IMR-90 (cell line): Measurements from ENCODE around the gene HGF. TPM values are rescaled to one million over a fixed set of nuclear protein-coding genes. Genes with fewer than 3 reads are reported as not detected.

Experiments
- ATAC-seq: fragments of 200-7000 bp; cut with Tn5 transposase; 2 replicates; pipeline ENCODE4 v1.9.1; 2020; ENCODE audit warnings: low read depth, mild to moderate bottlenecking, moderate library complexity
- BruUV-seq: library from RNA; stranded (reverse); fragments of 400-500 nt; replicated peaks from 2 replicates; lab custom pipeline; 2021; lab: Mats Ljungman, UMichigan
- CTCF ChIA-PET: fragments of 300-600 bp; formaldehyde crosslinking; extraction: SDS; loops from one replicate; lab custom pipeline; 2021; ENCODE audit warnings: antibody characterized with exemption; lab: Yijun Ruan, JAX
- POLR2A ChIA-PET: fragments of 300-600 bp; sonication (Branson Sonifier 250); formaldehyde crosslinking; loops from one replicate; lab custom pipeline; 2022; ENCODE audit warnings: antibody characterized with exemption; ENCODE audit not compliant: unreplicated experiment; lab: Charles Lee
- DNase-seq: peaks from one replicate; pipeline ENCODE4 v3.0.0; 2013
- H2AFZ ChIP-seq: replicated peaks from 2 replicates; pipeline ENCODE3; 2013; ENCODE audit warnings: low read length, mild to moderate bottlenecking; ENCODE audit not compliant: poor library complexity
- H2AK5ac ChIP-seq: 2 replicates; pipeline ENCODE4 v1.6.1; 2013; ENCODE audit warnings: low read depth, low read length, inconsistent platforms
- H2AK9ac ChIP-seq: replicated peaks from 2 replicates; pipeline ENCODE3; 2013; ENCODE audit warnings: mild to moderate bottlenecking, low read depth, low read length, moderate library complexity; ENCODE audit not compliant: poor library complexity
- H2BK120ac ChIP-seq: 2 replicates; pipeline ENCODE4 v1.6.1; 2013; ENCODE audit warnings: low read depth, low read length, inconsistent platforms
- H2BK15ac ChIP-seq: 3 replicates; pipeline ENCODE4 v1.6.1; 2013; ENCODE audit warnings: low read depth, low read length, inconsistent platforms
- H2BK20ac ChIP-seq: 2 replicates; pipeline ENCODE4 v1.6.1; 2013; ENCODE audit warnings: low read depth, mild to moderate bottlenecking, inconsistent platforms, low read length, moderate library complexity
- H2BK5ac ChIP-seq: 2 replicates; pipeline ENCODE4 v1.6.1; 2013; ENCODE audit warnings: mild to moderate bottlenecking, low read depth, low read length, inconsistent platforms; ENCODE audit not compliant: poor library complexity, severe bottlenecking
- H3K14ac ChIP-seq: replicated peaks from 2 replicates; pipeline ENCODE4 v1.6.1; 2013; ENCODE audit warnings: low read depth, low read length, inconsistent platforms
- H3K18ac ChIP-seq: 2 replicates; pipeline ENCODE4 v1.6.1; 2013; ENCODE audit warnings: low read depth, low read length, control low read depth
- H3K23ac ChIP-seq: 2 replicates; pipeline ENCODE4 v1.6.1; 2013; ENCODE audit warnings: low read depth, low read length, inconsistent platforms
- H3K27ac ChIP-seq: 2 replicates; pipeline ENCODE4 v1.5.1; 2013; ENCODE audit warnings: mild to moderate bottlenecking, control low read depth, low read length; ENCODE audit not compliant: insufficient read depth
- H3K27me3 ChIP-seq: 2 replicates; pipeline ENCODE4 v1.6.1; 2013; ENCODE audit warnings: low read length; ENCODE audit not compliant: control insufficient read depth, insufficient read depth
- H3K36me3 ChIP-seq: 2 replicates; pipeline ENCODE4 v1.6.1; 2013; ENCODE audit warnings: low read length, mixed read lengths; ENCODE audit not compliant: control insufficient read depth, insufficient read depth
- H3K4ac ChIP-seq: 2 replicates; pipeline ENCODE4 v1.6.1; 2013; ENCODE audit warnings: low read depth, low read length, inconsistent platforms
- H3K4me1 ChIP-seq: 2 replicates; pipeline ENCODE4 v1.6.1; 2013; ENCODE audit warnings: low read length, mixed read lengths; ENCODE audit not compliant: control insufficient read depth, insufficient read depth
- H3K4me2 ChIP-seq: 2 replicates; pipeline ENCODE4 v1.6.1; 2013; ENCODE audit warnings: low read depth, mild to moderate bottlenecking, control low read depth, low read length, moderate library complexity
- H3K4me3 ChIP-seq: 2 replicates; pipeline ENCODE4 v1.5.1; 2013; ENCODE audit warnings: low read depth, mild to moderate bottlenecking, control low read depth, low read length, moderate library complexity; ENCODE audit not compliant: insufficient read depth
- H3K56ac ChIP-seq: 2 replicates; pipeline ENCODE4 v1.6.1; 2013; ENCODE audit warnings: low read length, inconsistent platforms; ENCODE audit not compliant: insufficient read depth; ENCODE audit errors: extremely low read depth
- H3K79me1 ChIP-seq, 2 experiments: 2 replicates each; pipeline ENCODE4 v1.6.1; 2013; ENCODE audit warnings: low read length in 2 of 2, inconsistent platforms in 1 of 2, low read depth in 1 of 2
- H3K9ac ChIP-seq: 2 replicates; pipeline ENCODE4 v1.6.1; 2013; ENCODE audit warnings: low read depth, low read length, control low read depth
- H3K9me1 ChIP-seq: 2 replicates; pipeline ENCODE4 v1.6.1; 2013; ENCODE audit warnings: low read length, inconsistent platforms; ENCODE audit not compliant: insufficient read depth
- H3K9me3 ChIP-seq: 2 replicates; pipeline ENCODE4 v1.6.1; 2013; ENCODE audit warnings: low read length; ENCODE audit not compliant: control insufficient read depth, insufficient read depth
- H4K20me1 ChIP-seq: 2 replicates; pipeline ENCODE4 v1.6.1; 2013; ENCODE audit warnings: low read length, inconsistent platforms; ENCODE audit not compliant: insufficient read depth
- H4K5ac ChIP-seq: 2 replicates; pipeline ENCODE4 v1.6.1; 2013; ENCODE audit warnings: mild to moderate bottlenecking, low read depth, low read length, control low read depth
- H4K8ac ChIP-seq, 2 experiments: 2 replicates each; pipeline ENCODE4 v1.6.1; 2013; ENCODE audit warnings: low read depth in 2 of 2, low read length in 2 of 2, control low read depth in 1 of 2, inconsistent platforms in 1 of 2
- H4K91ac ChIP-seq: 2 replicates; pipeline ENCODE4 v1.6.1; 2013; ENCODE audit warnings: low read depth, low read length, inconsistent platforms; ENCODE audit not compliant: insufficient read depth
- BHLHE40 ChIP-seq: fragments of 150-350 bp; IDR thresholded peaks from 2 replicates; pipeline ENCODE4 v1.6.1; 2016; ENCODE audit warnings: mild to moderate bottlenecking, low read depth, low read length
- CHD1 ChIP-seq: IDR thresholded peaks from 2 replicates; pipeline ENCODE4 v1.6.1; 2012; ENCODE audit warnings: low read depth, low read length, improper control_type of control experiment
- FOS ChIP-seq: fragments of 150-350 bp; IDR thresholded peaks from 2 replicates; pipeline ENCODE4 v1.6.1; 2016; ENCODE audit warnings: low read depth, low read length
- NFE2L2 ChIP-seq: fragments of 150-350 bp; IDR thresholded peaks from 2 replicates; pipeline ENCODE4 v1.6.1; 2016; ENCODE audit warnings: low read depth, mild to moderate bottlenecking, low read length
- SMC3 ChIP-seq: fragments of 150-350 bp; IDR thresholded peaks from 2 replicates; pipeline ENCODE4 v1.6.1; 2016; ENCODE audit warnings: low read depth, mild to moderate bottlenecking, antibody characterized with exemption, low read length, moderate library complexity
- dilution Hi-C: fragments of 300-500 bp; cut with HindIII; formaldehyde crosslinking; loops from one replicate; pipeline ENCODE4 v1.14.3; 2018; ENCODE audit warnings: low sequenced_read_pairs; ENCODE audit not compliant: unreplicated experiment
- in situ Hi-C: fragments of 300-500 bp; cut with MboI; formaldehyde crosslinking; loops from 3 replicates; pipeline ENCODE4 v1.14.3; 2019; ENCODE audit warnings: low sequenced_read_pairs, inconsistent platforms, mixed read lengths
- intact Hi-C: fragments of 100-400 bp; cut with micrococcal nuclease; formaldehyde crosslinking; loops from 2 replicates; pipeline ENCODE4 v1.10.0; 2022
- polyA plus RNA-seq, 3 experiments: library from polyadenylated mRNA; depleted of rRNA; stranded (reverse); fragments of >200 nt; gene quantifications; 2 replicates each; pipeline ENCODE4 v1.2.3, GENCODE V29; 2012; ENCODE audit warnings: low replicate concordance in 1 of 3
- total RNA-seq: library from RNA; depleted of rRNA; stranded (reverse); fragments of >200 nt; gene quantifications from 2 replicates; pipeline ENCODE4 v1.2.3, GENCODE V29; 2012
- TF ChIP-seq, protein P1 (sequence below): conservative IDR thresholded peaks from 2 replicates; pipeline ENCODE4 v1.5.1; 2012; ENCODE audit warnings: mild to moderate bottlenecking, low read depth, low read length, improper control_type of control experiment
- TF ChIP-seq, protein P2 (sequence below): fragments of 150-350 bp; IDR thresholded peaks from 2 replicates; pipeline ENCODE4 v1.6.1; 2017; ENCODE audit warnings: mild to moderate bottlenecking, antibody characterized with exemption, low read length, low read depth
- TF ChIP-seq, protein P3 (sequence below): fragments of 150-350 bp; IDR thresholded peaks from 2 replicates; pipeline ENCODE4 v1.6.1; 2016; ENCODE audit warnings: low read depth, mild to moderate bottlenecking, low read length, moderate library complexity, borderline replicate concordance

HGF gene
- total and polyA plus RNA-seq, 2 of the 4 experiments (the other 2 are of a cell fraction): 16.8 to 50.9 TPM

DNA sequence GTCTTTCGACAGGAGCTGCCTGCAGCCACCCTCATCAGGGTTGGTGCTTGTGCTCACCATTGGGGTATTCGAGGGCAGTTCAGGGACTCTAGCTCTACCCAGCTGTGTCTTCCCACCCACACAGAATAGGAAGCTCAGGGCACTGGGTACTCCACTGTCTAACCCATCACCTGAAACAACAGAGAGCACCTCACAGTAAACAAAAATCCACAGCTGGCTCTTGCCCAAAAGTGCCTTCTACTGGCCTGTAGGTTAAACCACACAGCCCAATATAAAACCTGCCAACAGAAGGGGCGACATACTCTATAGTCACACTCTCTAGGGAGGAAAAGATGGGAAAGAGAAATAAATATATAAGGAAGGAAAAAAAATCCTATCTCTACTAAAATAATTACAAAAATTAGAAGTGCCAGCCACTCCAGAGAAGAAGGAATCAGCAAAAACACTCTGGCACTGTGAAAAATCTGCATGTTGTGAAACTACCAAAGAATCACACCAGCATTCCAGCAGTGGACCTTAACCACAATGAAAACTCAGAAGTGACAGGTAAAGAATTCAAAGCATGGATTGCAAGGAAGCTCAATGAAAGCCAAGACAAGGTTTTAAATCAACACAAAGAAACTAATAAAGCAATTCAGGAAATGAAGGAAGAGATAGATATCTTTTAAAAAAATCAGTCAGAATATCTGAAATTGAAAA lies 110.0 kb downstream of the HGF start (continued):
- TF ChIP-seq SMC3: no peak

DNA sequence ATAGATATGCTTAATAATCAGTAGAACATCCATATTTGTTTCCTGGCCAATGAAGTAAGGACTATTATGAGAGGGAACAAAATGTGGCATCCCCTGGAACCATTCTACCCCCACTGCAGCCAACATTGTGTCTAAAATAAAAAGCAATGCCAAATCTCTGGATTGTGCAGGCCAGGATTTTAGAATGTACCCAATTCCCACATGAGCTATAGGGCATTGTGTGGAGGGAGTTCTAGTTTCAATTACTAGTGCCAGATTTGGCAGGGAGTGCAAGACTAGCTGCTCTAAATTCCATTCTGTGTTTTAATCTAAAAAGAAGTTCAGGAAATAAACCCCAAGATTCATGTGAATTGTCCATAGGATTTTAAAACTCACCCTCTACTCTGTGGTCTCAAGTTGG lies 112.3 kb downstream of the HGF start:
- BruUV-seq: no TSS peak
- Histone ChIP-seq H2AFZ (no peak overlapping the region), H3K27ac (peak overlapping the region; percentile 6; the same call in 1 of the 2 replicates)

More for the DNA sequence above, 112.3 kb downstream of the HGF start:
- H3K23ac ChIP-seq: no peak overlapping the region
- H3K9me1 ChIP-seq: no peaks in the 10 kb centered on the region
- DNase-seq (no peak), ATAC-seq (peak; percentile 35)
- H3K4me3 ChIP-seq: no peak overlapping the region
- CTCF ChIA-PET: interaction anchor here (0.6 kb wide), 1 partner anchor 107 kb away, joined by 5 read pairs; no protein-coding TSS in a partner anchor
- peak overlapping the region in 1 of 2 experiments; percentile 60; a peak in 1 of 4 replicates for H4K8ac ChIP-seq
- H3K4me1 ChIP-seq: peaks cover 3% of the 10 kb centered on the region; the same call in 1 of the 2 replicates
- no peak overlapping the region for H2AK9ac ChIP-seq
- H3K9ac ChIP-seq: no peak overlapping the region
- peaks cover 10% of the 10 kb centered on the region for H3K9me3 ChIP-seq
- H4K91ac ChIP-seq: no peak overlapping the region
- peak overlapping the region; percentile 2; the same call in 1 of the 2 replicates for H3K4ac ChIP-seq
- no peaks in the 10 kb centered on the region for H4K20me1 ChIP-seq
- in situ Hi-C loops: no loop called here
- no peak overlapping the region for H2BK5ac ChIP-seq
- peak overlapping the region; percentile 70; the same call in 1 of the 2 replicates for H3K18ac ChIP-seq
- no peak overlapping the region for H3K14ac ChIP-seq
- TF ChIP-seq CHD1: no peak
- TF ChIP-seq BHLHE40: no peak
- TF ChIP-seq, protein P1, sequence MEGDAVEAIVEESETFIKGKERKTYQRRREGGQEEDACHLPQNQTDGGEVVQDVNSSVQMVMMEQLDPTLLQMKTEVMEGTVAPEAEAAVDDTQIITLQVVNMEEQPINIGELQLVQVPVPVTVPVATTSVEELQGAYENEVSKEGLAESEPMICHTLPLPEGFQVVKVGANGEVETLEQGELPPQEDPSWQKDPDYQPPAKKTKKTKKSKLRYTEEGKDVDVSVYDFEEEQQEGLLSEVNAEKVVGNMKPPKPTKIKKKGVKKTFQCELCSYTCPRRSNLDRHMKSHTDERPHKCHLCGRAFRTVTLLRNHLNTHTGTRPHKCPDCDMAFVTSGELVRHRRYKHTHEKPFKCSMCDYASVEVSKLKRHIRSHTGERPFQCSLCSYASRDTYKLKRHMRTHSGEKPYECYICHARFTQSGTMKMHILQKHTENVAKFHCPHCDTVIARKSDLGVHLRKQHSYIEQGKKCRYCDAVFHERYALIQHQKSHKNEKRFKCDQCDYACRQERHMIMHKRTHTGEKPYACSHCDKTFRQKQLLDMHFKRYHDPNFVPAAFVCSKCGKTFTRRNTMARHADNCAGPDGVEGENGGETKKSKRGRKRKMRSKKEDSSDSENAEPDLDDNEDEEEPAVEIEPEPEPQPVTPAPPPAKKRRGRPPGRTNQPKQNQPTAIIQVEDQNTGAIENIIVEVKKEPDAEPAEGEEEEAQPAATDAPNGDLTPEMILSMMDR: no peak
- TF ChIP-seq NFE2L2: no peak
- TF ChIP-seq FOS: no peak
- TF ChIP-seq, protein P2, sequence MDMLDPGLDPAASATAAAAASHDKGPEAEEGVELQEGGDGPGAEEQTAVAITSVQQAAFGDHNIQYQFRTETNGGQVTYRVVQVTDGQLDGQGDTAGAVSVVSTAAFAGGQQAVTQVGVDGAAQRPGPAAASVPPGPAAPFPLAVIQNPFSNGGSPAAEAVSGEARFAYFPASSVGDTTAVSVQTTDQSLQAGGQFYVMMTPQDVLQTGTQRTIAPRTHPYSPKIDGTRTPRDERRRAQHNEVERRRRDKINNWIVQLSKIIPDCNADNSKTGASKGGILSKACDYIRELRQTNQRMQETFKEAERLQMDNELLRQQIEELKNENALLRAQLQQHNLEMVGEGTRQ: no peak
- TF ChIP-seq, protein P3, sequence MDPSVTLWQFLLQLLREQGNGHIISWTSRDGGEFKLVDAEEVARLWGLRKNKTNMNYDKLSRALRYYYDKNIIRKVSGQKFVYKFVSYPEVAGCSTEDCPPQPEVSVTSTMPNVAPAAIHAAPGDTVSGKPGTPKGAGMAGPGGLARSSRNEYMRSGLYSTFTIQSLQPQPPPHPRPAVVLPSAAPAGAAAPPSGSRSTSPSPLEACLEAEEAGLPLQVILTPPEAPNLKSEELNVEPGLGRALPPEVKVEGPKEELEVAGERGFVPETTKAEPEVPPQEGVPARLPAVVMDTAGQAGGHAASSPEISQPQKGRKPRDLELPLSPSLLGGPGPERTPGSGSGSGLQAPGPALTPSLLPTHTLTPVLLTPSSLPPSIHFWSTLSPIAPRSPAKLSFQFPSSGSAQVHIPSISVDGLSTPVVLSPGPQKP: no peak
- 0 out of 2 replicates have a peak, but pooled peaks cover 2% of the 10 kb centered on the region for H3K36me3 ChIP-seq
- no peak overlapping the region for H2BK15ac ChIP-seq
- peak overlapping the region; percentile 55; the same call in 1 of the 2 replicates for H2BK20ac ChIP-seq
- H3K56ac ChIP-seq: no peak overlapping the region
- H3K79me1 ChIP-seq: no peaks in the 10 kb centered on the region
- intact Hi-C loops: no loop called here
- no peak overlapping the region for H2AK5ac ChIP-seq
- no peak overlapping the region for H3K4me2 ChIP-seq
- POLR2A ChIA-PET: no interaction called here
- no peaks in the 10 kb centered on the region for H3K27me3 ChIP-seq
- peak overlapping the region; percentile 83; the same call in 1 of the 2 replicates for H4K5ac ChIP-seq
- H2BK120ac ChIP-seq: peak overlapping the region; percentile 71
- dilution Hi-C loops: no loop called here
